Cardiac muscle cell (in vitro differentiated cells and primary cell): ENCODE data around the gene ECHDC1. TPM values are rescaled to one million over a fixed set of nuclear protein-coding genes. Genes with fewer than 3 reads are reported as not detected.

Source experiments
- DNase-seq, 2 donors: peaks; one replicate each; pipeline versions ENCODE4 v3.0.0 to v3.0.0-alpha.2; 2010 to 2017; ENCODE audit warnings: low read depth in 1 of 2, low spot score in 1 of 2
- H3K27ac ChIP-seq: fragments of 200-600 bp; sonication (generic); 2 replicates; pipeline ENCODE4 v1.5.1; 2016
- H3K27me3 ChIP-seq: fragments of 200-600 bp; sonication (generic); 2 replicates; pipeline ENCODE4 v1.6.0; 2016; ENCODE audit warnings: control low read depth
- H3K36me3 ChIP-seq: fragments of 200-600 bp; sonication (generic); 2 replicates; pipeline ENCODE4 v1.5.1; 2016; ENCODE audit warnings: control low read depth
- H3K4me1 ChIP-seq: fragments of 200-600 bp; sonication (generic); 2 replicates; pipeline ENCODE4 v1.8.1; 2017; ENCODE audit warnings: low read depth, mild to moderate bottlenecking, mixed run types
- H3K4me3 ChIP-seq: fragments of 200-600 bp; sonication (generic); 2 replicates; pipeline ENCODE4 v1.5.1; 2016; ENCODE audit warnings: mild to moderate bottlenecking
- H3K9me3 ChIP-seq: fragments of 200-600 bp; sonication (generic); 2 replicates; pipeline ENCODE4 v1.5.1; 2017; ENCODE audit warnings: low read depth, mild to moderate bottlenecking, control low read depth
- polyA plus RNA-seq: library from polyadenylated mRNA; unstranded; fragments of >200 nt; fragmentation: Nextera tagmentation; extraction: Ambion mirVana; gene quantifications from 2 replicates; pipeline ENCODE4 v1.2.1, GENCODE V29; 2016
- total RNA-seq: library from RNA; depleted of rRNA; stranded (reverse); fragments of >200 nt; gene quantifications from 2 replicates; pipeline ENCODE4 v1.2.3, GENCODE V29; 2016
- TF ChIP-seq, protein P1 (sequence below): IDR thresholded peaks from 2 replicates; pipeline ENCODE4 v1.5.1; 2012; ENCODE audit warnings: low read depth, mild to moderate bottlenecking, low read length

ECHDC1 gene
- total and polyA plus RNA-seq, 2 experiments from 2014 or later: 36.1 to 68.4 TPM

GRCh38 chr6:127267646-127268625 lies 75.5 kb downstream of the ECHDC1 start:
- H3K27ac ChIP-seq: peak overlapping the region; percentile 96
- DNase-seq: no peak
- TF ChIP-seq, protein P1, sequence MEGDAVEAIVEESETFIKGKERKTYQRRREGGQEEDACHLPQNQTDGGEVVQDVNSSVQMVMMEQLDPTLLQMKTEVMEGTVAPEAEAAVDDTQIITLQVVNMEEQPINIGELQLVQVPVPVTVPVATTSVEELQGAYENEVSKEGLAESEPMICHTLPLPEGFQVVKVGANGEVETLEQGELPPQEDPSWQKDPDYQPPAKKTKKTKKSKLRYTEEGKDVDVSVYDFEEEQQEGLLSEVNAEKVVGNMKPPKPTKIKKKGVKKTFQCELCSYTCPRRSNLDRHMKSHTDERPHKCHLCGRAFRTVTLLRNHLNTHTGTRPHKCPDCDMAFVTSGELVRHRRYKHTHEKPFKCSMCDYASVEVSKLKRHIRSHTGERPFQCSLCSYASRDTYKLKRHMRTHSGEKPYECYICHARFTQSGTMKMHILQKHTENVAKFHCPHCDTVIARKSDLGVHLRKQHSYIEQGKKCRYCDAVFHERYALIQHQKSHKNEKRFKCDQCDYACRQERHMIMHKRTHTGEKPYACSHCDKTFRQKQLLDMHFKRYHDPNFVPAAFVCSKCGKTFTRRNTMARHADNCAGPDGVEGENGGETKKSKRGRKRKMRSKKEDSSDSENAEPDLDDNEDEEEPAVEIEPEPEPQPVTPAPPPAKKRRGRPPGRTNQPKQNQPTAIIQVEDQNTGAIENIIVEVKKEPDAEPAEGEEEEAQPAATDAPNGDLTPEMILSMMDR: no peak
- H3K27me3 ChIP-seq: no peaks in the 10 kb centered on the region
- no peaks in the 10 kb centered on the region for H3K9me3 ChIP-seq
- peaks cover 9% of the 10 kb centered on the region for H3K4me1 ChIP-seq
- no peaks in the 10 kb centered on the region for H3K36me3 ChIP-seq
- peak overlapping the region; percentile 62 for H3K4me3 ChIP-seq

GRCh38 chr6:127266892-127267645 lies 76.3 kb downstream of the ECHDC1 start:
- TF ChIP-seq, protein P1: no peak
- DNase-seq: peak; percentile 58 to 69
- Histone ChIP-seq H3K4me3 (peak overlapping the region; percentile 62), H3K27me3 (no peaks in the 10 kb centered on the region), H3K4me1 (peaks cover 9% of the 10 kb centered on the region), H3K27ac (peak overlapping the region; percentile 96), H3K36me3 (no peaks in the 10 kb centered on the region), H3K9me3 (no peaks in the 10 kb centered on the region)

DNA sequence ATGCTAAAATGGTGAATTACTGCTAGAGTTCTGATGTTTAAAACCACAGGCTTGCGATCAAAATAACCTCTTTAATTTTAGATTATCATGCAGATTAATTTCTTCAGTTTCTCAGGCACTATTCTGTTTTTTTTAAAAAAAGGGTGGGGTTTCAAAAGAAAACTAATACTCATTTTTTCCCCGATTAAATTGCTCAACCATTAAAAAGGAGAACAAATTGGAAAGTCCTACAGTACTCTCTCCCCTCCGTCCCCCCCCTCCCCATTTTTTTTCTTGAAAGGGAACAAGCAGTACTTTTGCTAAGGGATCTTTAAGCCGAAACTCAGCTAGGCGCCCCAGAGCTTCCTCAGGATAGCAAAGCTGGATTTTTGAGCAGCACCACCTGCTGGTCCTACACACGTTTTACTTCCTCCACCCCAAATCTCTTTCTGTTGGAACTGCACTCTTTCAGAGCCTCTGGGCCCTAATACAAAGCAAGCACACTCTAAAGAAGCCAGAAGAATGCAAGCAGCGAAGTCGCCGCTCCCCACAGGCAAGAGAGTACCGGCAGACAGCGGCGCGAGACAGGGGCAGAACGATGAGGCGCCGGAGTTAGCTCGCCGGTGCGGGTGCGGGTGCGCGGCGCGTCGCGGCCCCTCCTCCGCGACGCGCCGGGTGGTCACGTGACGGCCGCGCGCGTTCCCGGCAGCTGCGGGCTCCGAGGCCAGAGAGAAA lies 77.1 kb downstream of the ECHDC1 start, which contains the start of gene RNF146:
Gene RNF146, plus strand, starts transcription at position 687 of the 714 bp plus-strand sequence. CDS start 13,475 bp downstream, outside the sequence.
- TF ChIP-seq, protein P1: peak; percentile 81
- peak; percentile 86 to 88 for DNase-seq
- H3K4me1 ChIP-seq: peaks cover 9% of the 10 kb centered on the region

GRCh38 chr6:127263481-127263880 lies 79.9 kb downstream of the ECHDC1 start:
- Histone ChIP-seq H3K4me1 (no peaks in the 10 kb centered on the region), H3K36me3 (no peaks in the 10 kb centered on the region)
- TF ChIP-seq, protein P1: no peak

More for the DNA sequence above, 77.1 kb downstream of the ECHDC1 start, which contains the start of gene RNF146:
- H3K27ac ChIP-seq: peak within 1 kb of the TSS; percentile 96
- H3K36me3 ChIP-seq: no peaks in the 10 kb centered on the region
- peak within 1 kb of the TSS; percentile 62 for H3K4me3 ChIP-seq
- no peaks in the 10 kb centered on the region for H3K9me3 ChIP-seq
- H3K27me3 ChIP-seq: no peaks in the 10 kb centered on the region

DNA sequence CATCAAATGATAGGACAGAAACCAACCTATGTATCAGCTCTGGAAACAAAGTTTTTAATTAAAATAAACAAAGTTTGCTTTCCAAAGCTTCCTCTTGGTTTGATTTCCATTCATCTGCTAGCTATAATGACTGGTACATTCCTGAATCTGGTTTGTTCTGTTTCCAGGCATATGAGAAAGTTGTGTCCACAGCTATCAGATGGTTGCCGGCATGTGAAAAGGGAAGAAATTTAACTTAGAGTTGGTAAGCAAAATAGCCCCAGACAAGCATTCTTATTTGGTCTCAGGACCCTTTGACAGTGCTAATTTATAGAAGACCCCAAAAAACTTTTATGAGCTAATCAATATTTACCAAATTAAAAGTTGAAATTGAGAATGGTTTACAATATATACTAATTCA lies 80.5 kb downstream of the ECHDC1 start:
- TF ChIP-seq, protein P1: no peak
- H3K4me3 ChIP-seq: no peak overlapping the region
- no peak overlapping the region for H3K27ac ChIP-seq
- no peak for DNase-seq
- no peaks in the 10 kb centered on the region for H3K27me3 ChIP-seq
- no peaks in the 10 kb centered on the region for H3K36me3 ChIP-seq
- no peaks in the 10 kb centered on the region for H3K9me3 ChIP-seq
- no peaks in the 10 kb centered on the region for H3K4me1 ChIP-seq

More at GRCh38 chr6:127263481-127263880, 79.9 kb downstream of the ECHDC1 start:
- no peak for DNase-seq
- no peaks in the 10 kb centered on the region for H3K9me3 ChIP-seq
- no peak overlapping the region for H3K27ac ChIP-seq
- no peaks in the 10 kb centered on the region for H3K27me3 ChIP-seq
- H3K4me3 ChIP-seq: no peak overlapping the region
